CD14-positive monocyte (primary cell): ENCODE data around the gene INTS2. TPM values are rescaled to one million over a fixed set of nuclear protein-coding genes. Genes with fewer than 3 reads are reported as not detected.

Experiments
- DNase-seq, 3 donors: peaks; one replicate each; pipeline ENCODE4 v3.0.0-alpha.2; 2011 to 2022
- H2AFZ ChIP-seq: 2 replicates; pipeline ENCODE4 v1.6.0; 2012; ENCODE audit warnings: mild to moderate bottlenecking, low read depth, low read length, inconsistent platforms; ENCODE audit not compliant: insufficient read depth, poor library complexity, severe bottlenecking
- H3K27ac ChIP-seq, 2 donors: 1 replicate in 1 of 2; 2 replicates in 1 of 2; pipeline ENCODE4 v1.5.1; 2012 to 2013; ENCODE audit warnings: low read length in 2 of 2, control low read depth in 1 of 2, inconsistent platforms in 1 of 2, low read depth in 1 of 2, mild to moderate bottlenecking in 1 of 2
- H3K27me3 ChIP-seq, 2 donors: one replicate each; pipeline versions ENCODE4 v1.6.0 to v1.6.1; 2011 to 2013; ENCODE audit warnings: low read length in 2 of 2; ENCODE audit not compliant: control insufficient read depth in 2 of 2, insufficient read depth in 2 of 2
- H3K36me3 ChIP-seq, 2 donors: replicated peaks in 1 of 2; 1 replicate in 1 of 2; 2 replicates in 1 of 2; pipeline versions ENCODE4 v1.5.1 to v1.6.1; 2012 to 2013; ENCODE audit warnings: low read length in 2 of 2, control low read depth in 1 of 2, inconsistent platforms in 1 of 2, mild to moderate bottlenecking in 1 of 2; ENCODE audit not compliant: insufficient read depth in 2 of 2, control insufficient read depth in 1 of 2
- H3K4me1 ChIP-seq, 2 donors: 1 replicate in 1 of 2; 2 replicates in 1 of 2; pipeline versions ENCODE4 v1.5.1 to v1.6.1; 2012 to 2013; ENCODE audit warnings: low read length in 2 of 2, control low read depth in 1 of 2, inconsistent platforms in 1 of 2, mild to moderate bottlenecking in 1 of 2, moderate library complexity in 1 of 2; ENCODE audit not compliant: insufficient read depth in 2 of 2, control insufficient read depth in 1 of 2
- H3K4me2 ChIP-seq: replicated peaks from 2 replicates; pipeline ENCODE3; 2012; ENCODE audit warnings: low read length, moderate library complexity, mild to moderate bottlenecking; ENCODE audit not compliant: poor library complexity, severe bottlenecking; ENCODE audit errors: extremely low read depth
- H3K4me3 ChIP-seq, 3 experiments: fragments of 200-600 bp in 1 of 3; sonication (generic) in 1 of 3; replicated peaks in 1 of 3; 1 replicate in 2 of 3; 2 replicates in 1 of 3; pipeline ENCODE4 v1.5.1; 2011 to 2013; ENCODE audit warnings: low read length in 3 of 3, mild to moderate bottlenecking in 3 of 3, control low read depth in 2 of 3, low read depth in 2 of 3, inconsistent platforms in 1 of 3, moderate library complexity in 1 of 3
- H3K79me2 ChIP-seq: 2 replicates; pipeline ENCODE4 v1.6.0; 2012; ENCODE audit warnings: mild to moderate bottlenecking, control low read depth, inconsistent platforms, low read length, moderate library complexity; ENCODE audit not compliant: insufficient read depth
- H3K9ac ChIP-seq: 2 replicates; pipeline ENCODE4 v1.6.0; 2017; ENCODE audit warnings: low read length, mild to moderate bottlenecking; ENCODE audit not compliant: insufficient read depth, poor library complexity, severe bottlenecking
- H3K9me3 ChIP-seq, 2 donors: replicated peaks in 1 of 2; 1 replicate in 1 of 2; 2 replicates in 1 of 2; pipeline versions ENCODE4 v1.5.1 to v1.6.1; 2012 to 2013; ENCODE audit warnings: low read length in 2 of 2, control low read depth in 1 of 2; ENCODE audit not compliant: control insufficient read depth in 1 of 2, insufficient read depth in 1 of 2
- H4K20me1 ChIP-seq: 2 replicates; pipeline ENCODE4 v1.6.0; 2012; ENCODE audit warnings: mild to moderate bottlenecking, low read length, control low read depth, moderate library complexity; ENCODE audit not compliant: insufficient read depth
- H3K27ac Mint-ChIP-seq, 7 donors: one replicate each; pipeline ENCODE4 v1.8.0; 2020; ENCODE audit warnings: mild to moderate bottlenecking in 7 of 7, mixed read lengths in 7 of 7, moderate library complexity in 6 of 7, inconsistent platforms in 2 of 7
- H3K27me3 Mint-ChIP-seq, 3 donors: one replicate each; pipeline ENCODE4 v1.8.0; 2021 to 2022; ENCODE audit warnings: low read depth in 3 of 3, mild to moderate bottlenecking in 3 of 3, mixed read lengths in 3 of 3, moderate library complexity in 3 of 3, inconsistent platforms in 1 of 3
- H3K36me3 Mint-ChIP-seq, 2 donors: one replicate each; pipeline ENCODE4 v1.8.0; 2020; ENCODE audit warnings: mixed read lengths in 2 of 2, inconsistent platforms in 1 of 2, mild to moderate bottlenecking in 1 of 2
- H3K4me1 Mint-ChIP-seq: one replicate; pipeline ENCODE4 v1.8.0; 2020; ENCODE audit warnings: mild to moderate bottlenecking, mixed read lengths
- H3K4me3 Mint-ChIP-seq, 2 donors: one replicate each; pipeline ENCODE4 v1.8.0; 2020; ENCODE audit warnings: mild to moderate bottlenecking in 2 of 2, mixed read lengths in 2 of 2, moderate library complexity in 1 of 2
- H3K9me3 Mint-ChIP-seq, 7 donors: one replicate each; pipeline ENCODE4 v1.8.0; 2020 to 2022; ENCODE audit warnings: mixed read lengths in 7 of 7, mild to moderate bottlenecking in 6 of 7, moderate library complexity in 6 of 7, inconsistent platforms in 2 of 7
- CTCF ChIP-seq: fragments of 200-600 bp; IDR thresholded peaks from one replicate; pipeline ENCODE4 v1.8.0; 2022; ENCODE audit warnings: antibody characterized with exemption, mild to moderate bottlenecking
- WGBS: methylation state at CpG from one replicate; pipeline ENCODE4 v1.1.5; 2013; ENCODE audit warnings: missing lambda C conversion rate; ENCODE audit not compliant: insufficient coverage; 5-methylcytosine and 5-hydroxymethylcytosine counted together
- intact Hi-C, 2 donors: fragments of 100-400 bp; cut with micrococcal nuclease; formaldehyde crosslinking; loops; one replicate each; pipeline versions ENCODE4 v1.15.0 to v1.15.1; 2023
- polyA plus RNA-seq, 3 donors: library from polyadenylated mRNA; depleted of rRNA in 1 of 3; unstranded in 2 of 3; stranded (reverse) in 1 of 3; fragments of 300-500 nt in 2 of 3; fragments of >200 nt in 1 of 3; fragmentation: Illumina TruSeq in 2 of 3; gene quantifications; 1 replicate in 2 of 3; 2 replicates in 1 of 3; pipeline ENCODE4 v1.2.3, GENCODE V29; 2012 to 2021

Gene INTS2
- polyA plus RNA-seq, 3 donors = 2.2 to 2.9 (median 2.6) TPM

DNA sequence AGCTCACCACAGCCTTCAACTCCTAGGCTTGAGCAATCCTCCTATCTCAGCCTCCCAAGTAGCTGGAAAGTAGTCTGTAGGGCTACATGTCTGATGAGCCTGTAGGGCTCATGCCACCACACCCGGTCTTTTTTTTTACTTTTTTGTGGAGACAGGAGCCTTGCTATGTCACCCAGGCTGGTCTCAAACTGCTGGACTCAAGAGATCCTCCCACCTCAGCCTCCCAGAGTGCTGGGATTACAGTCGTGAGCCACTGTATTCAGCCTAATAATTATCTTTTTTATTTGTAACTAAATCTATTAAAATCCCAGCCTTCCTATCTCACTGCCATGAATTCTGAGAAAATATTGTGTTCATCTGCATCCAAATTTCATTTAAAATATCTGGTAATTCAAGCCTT is 79.5 kb downstream of the INTS2 start:
- no peak overlapping the region for H3K27ac Mint-ChIP-seq
- no peak overlapping the region for H3K9ac ChIP-seq
- no peak overlapping the region for H3K4me3 Mint-ChIP-seq
- H4K20me1 ChIP-seq = no peaks in the 10 kb centered on the region
- no peaks in the 10 kb centered on the region for H3K79me2 ChIP-seq
- no peaks in the 10 kb centered on the region for H3K27me3 ChIP-seq
- H3K4me3 ChIP-seq = no peak overlapping the region
- no peak for TF ChIP-seq CTCF
- H3K27ac ChIP-seq = no peak overlapping the region
- intact Hi-C loops = no loop called here
- no peaks in the 10 kb centered on the region for H3K9me3 ChIP-seq
- no peaks in the 10 kb centered on the region for H3K4me1 ChIP-seq
- DNase-seq = no peak
- H3K27me3 Mint-ChIP-seq = no peaks in the 10 kb centered on the region
- peaks cover 0 to 2% (median 0%) of the 10 kb centered on the region in 7 donors for H3K9me3 Mint-ChIP-seq
- H3K36me3 ChIP-seq = peaks cover 3 to 16% of the 10 kb centered on the region in 2 donors
- no peak overlapping the region for H2AFZ ChIP-seq
- no peak overlapping the region for H3K4me2 ChIP-seq
- WGBS = no CpG with 5 or more reads among the region's 2 CpGs
- H3K36me3 Mint-ChIP-seq = peaks cover 25 to 53% of the 10 kb centered on the region in 2 donors
- no peaks in the 10 kb centered on the region for H3K4me1 Mint-ChIP-seq

DNA sequence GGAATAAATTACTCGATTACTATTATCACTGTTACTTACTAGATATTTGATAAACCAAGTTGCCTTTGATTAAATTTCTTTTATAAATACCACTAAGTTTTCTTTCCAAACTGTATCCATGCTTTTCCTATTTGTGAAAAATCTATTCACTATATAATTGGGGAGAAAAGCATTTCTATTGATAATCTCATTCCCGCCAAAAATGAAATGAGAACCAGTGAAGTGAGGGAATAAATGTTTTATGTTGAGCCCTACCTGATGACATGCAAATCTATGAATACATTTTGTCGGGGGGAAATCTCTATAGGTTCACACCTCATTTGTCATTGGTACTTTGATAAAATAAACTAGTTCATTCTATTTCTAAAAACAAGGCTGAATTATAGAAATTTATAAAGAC is 80.1 kb downstream of the INTS2 start:
- Histone ChIP-seq H3K27ac (no peak overlapping the region), H4K20me1 (no peaks in the 10 kb centered on the region), H3K4me3 (no peak overlapping the region), H3K4me1 (no peaks in the 10 kb centered on the region), H3K79me2 (no peaks in the 10 kb centered on the region), H2AFZ (no peak overlapping the region), H3K4me2 (no peak overlapping the region), H3K9me3 (no peaks in the 10 kb centered on the region), H3K9ac (no peak overlapping the region), H3K36me3 (peaks cover 6 to 16% of the 10 kb centered on the region in 2 donors), H3K27me3 (no peaks in the 10 kb centered on the region)
- intact Hi-C loops = no loop called here
- Mint-ChIP-seq H3K4me1 (no peaks in the 10 kb centered on the region), H3K36me3 (peaks cover 31 to 53% of the 10 kb centered on the region in 2 donors), H3K4me3 (no peak overlapping the region), H3K27me3 (no peaks in the 10 kb centered on the region), H3K9me3 (peaks cover 0 to 2% (median 0%) of the 10 kb centered on the region in 7 donors), H3K27ac (no peak overlapping the region)
- no CpG with 5 or more reads among the region's 3 CpGs for WGBS
- no peak for DNase-seq
- no peak for TF ChIP-seq CTCF
